Upper lobe of left lung (tissue), 6 donors: ENCODE data around the gene DISC1. TPM values are rescaled to one million over a fixed set of nuclear protein-coding genes. Genes with fewer than 3 reads are reported as not detected.
A peak's percentile ranks its signal among the peaks of the same experiment; 100 is the strongest.
"Not testable (repeated sequence)": the region's sequence is repeated elsewhere in the genome, so short reads cannot be mapped to it uniquely, and the experiment has no call there.

Experiments used
- ATAC-seq, 2 donors: fragments of 200-7000 bp; cut with Tn5 transposase; one replicate each; pipeline ENCODE4 v1.9.1; 2022; ENCODE audit warnings: mild to moderate bottlenecking in 2 of 2, moderate library complexity in 2 of 2; ENCODE audit not compliant: low FRiP score in 2 of 2
- DNase-seq, 2 donors: peaks; one replicate each; pipeline ENCODE4 v3.0.0-alpha.2; 2019 to 2020
- H3K27ac ChIP-seq, 4 donors: fragments of 200-600 bp; sonication (generic); one replicate each; pipeline ENCODE4 v1.5.1; 2016 to 2019
- H3K27me3 ChIP-seq, 4 donors: fragments of 200-600 bp; sonication (generic); one replicate each; pipeline ENCODE4 v1.5.1; 2017 to 2019
- H3K36me3 ChIP-seq, 4 donors: fragments of 200-600 bp; sonication (generic); one replicate each; pipeline ENCODE4 v1.5.1; 2016 to 2019
- H3K4me1 ChIP-seq, 4 donors: fragments of 200-600 bp; sonication (generic); one replicate each; pipeline ENCODE4 v1.5.1; 2018 to 2019
- H3K4me3 ChIP-seq, 4 donors: fragments of 200-600 bp; sonication (generic); one replicate each; pipeline ENCODE4 v1.5.1; 2017 to 2019; ENCODE audit warnings: mild to moderate bottlenecking in 2 of 4, moderate library complexity in 1 of 4
- H3K9me3 ChIP-seq, 4 donors: fragments of 200-600 bp; sonication (generic); one replicate each; pipeline ENCODE4 v1.5.1; 2018 to 2019
- CTCF ChIP-seq, 6 experiments: fragments of 450-650 bp in 4 of 6; fragments of 200-600 bp in 2 of 6; sonication (generic) in 2 of 6; IDR thresholded peaks; one replicate each; pipeline ENCODE4 v1.5.1; 2016 to 2019; ENCODE audit warnings: antibody characterized with exemption in 6 of 6
- EP300 ChIP-seq, 4 donors: sonication (generic); formaldehyde crosslinking; IDR thresholded peaks; one replicate each; pipeline ENCODE4 v1.5.1; 2017; ENCODE audit warnings: antibody characterized with exemption in 4 of 4, control low read depth in 2 of 4
- POLR2A ChIP-seq, 4 donors: fragments of 450-650 bp; IDR thresholded peaks; one replicate each; pipeline ENCODE4 v1.5.1; 2016 to 2017; ENCODE audit warnings: antibody characterized with exemption in 4 of 4, mild to moderate bottlenecking in 2 of 4
- POLR2AphosphoS5 ChIP-seq, 2 donors: sonication (generic); formaldehyde crosslinking; IDR thresholded peaks; one replicate each; pipeline ENCODE4 v1.5.1; 2017; ENCODE audit warnings: antibody characterized with exemption in 2 of 2
- WGBS, 2 donors: methylation state at CpG; one replicate each; pipeline ENCODE4 v1.1.5; 2017 to 2018; 5-methylcytosine and 5-hydroxymethylcytosine counted together
- total RNA-seq, 6 donors: library from RNA; depleted of rRNA in 4 of 6; stranded (reverse); fragments of >200 nt in 4 of 6; gene quantifications; one replicate each; pipeline versions ENCODE4 v1.1.0 to v1.2.1, GENCODE V29; 2016 to 2021
- donor health status: DM: no; HTN: no; CAD: no; lungs with moderate emphysema.
- donor health status: DM: no; HTN: yes; CAD: no; lungs with severe emphysema.

DISC1 gene
- total RNA-seq, 6 donors from 2014 or later: 6.1 to 16.8 (median 10.5) TPM

GRCh38 chr1:231727171-231727570 lies 100.6 kb downstream of the DISC1 start:
- H3K27ac ChIP-seq: no peak overlapping the region
- 91 to 100% methylated on average over 2 of the region's 2 CpGs for WGBS, 2 donors
- TF ChIP-seq POLR2A (IDR thresholded peaks at IDR 0.05): no peak
- no peaks in the 10 kb centered on the region for H3K36me3 ChIP-seq
- DNase-seq (no peak), ATAC-seq (no peak)
- H3K4me1 ChIP-seq: peaks cover 0 to 9% (median 0%) of the 10 kb centered on the region in 4 donors
- no peak overlapping the region for H3K4me3 ChIP-seq
- no peaks in the 10 kb centered on the region for H3K27me3 ChIP-seq
- no peaks in the 10 kb centered on the region for H3K9me3 ChIP-seq

GRCh38 chr1:231728987-231729386 lies 102.4 kb downstream of the DISC1 start:
- not testable (repeated sequence) for H3K36me3 ChIP-seq, H3K4me3 ChIP-seq, ATAC-seq, H3K27me3 ChIP-seq, H3K9me3 ChIP-seq, H3K27ac ChIP-seq, DNase-seq, H3K4me1 ChIP-seq
- WGBS, 2 donors: 93 to 94% methylated on average over 4 of the region's 4 CpGs

- Histone ChIP-seq H3K36me3 (no peaks in the 10 kb centered on the region), H3K27ac (no peak overlapping the region), H3K4me3 (no peak overlapping the region), H3K27me3 (no peaks in the 10 kb centered on the region), H3K9me3 (no peaks in the 10 kb centered on the region), H3K4me1 (peaks cover 0 to 9% (median 0%) of the 10 kb centered on the region in 4 donors)
- no peak for TF ChIP-seq POLR2A (IDR thresholded peaks at IDR 0.05)
- no peak for TF ChIP-seq CTCF (IDR thresholded peaks at IDR 0.05)
- no peak for TF ChIP-seq POLR2AphosphoS5 (IDR thresholded peaks at IDR 0.05)
- TF ChIP-seq EP300 (IDR thresholded peaks at IDR 0.05): no peak
- WGBS, 2 donors: 3 to 42% methylated on average over 1 of the region's 1 CpG
- no peak for ATAC-seq
- DNase-seq: no peak
Measured at GRCh38 chr1:231729544-231729943, 103.0 kb downstream of the DISC1 start.

GRCh38 chr1:231731268-231731667 lies 104.7 kb downstream of the DISC1 start:
- TF ChIP-seq CTCF (IDR thresholded peaks at IDR 0.05): no peak
- no peak for TF ChIP-seq EP300 (IDR thresholded peaks at IDR 0.05)
- Histone ChIP-seq H3K27me3 (no peaks in the 10 kb centered on the region), H3K36me3 (no peaks in the 10 kb centered on the region), H3K27ac (no peak overlapping the region), H3K4me1 (no peaks in the 10 kb centered on the region), H3K4me3 (no peak overlapping the region), H3K9me3 (no peaks in the 10 kb centered on the region)
- no peak for ATAC-seq
- no peak for DNase-seq

- H3K27me3 ChIP-seq: no peaks in the 10 kb centered on the region
Measured at GRCh38 chr1:231733063-231733462, 106.5 kb downstream of the DISC1 start.

More at GRCh38 chr1:231733063-231733462, 106.5 kb downstream of the DISC1 start:
- no peak for DNase-seq
- peak in 1 of 2 donors; percentile 22 for ATAC-seq
- Histone ChIP-seq H3K9me3 (no peaks in the 10 kb centered on the region), H3K4me1 (no peaks in the 10 kb centered on the region), H3K27ac (no peak overlapping the region), H3K4me3 (no peak overlapping the region), H3K36me3 (no peaks in the 10 kb centered on the region)
- no peak for TF ChIP-seq CTCF (IDR thresholded peaks at IDR 0.05)
- TF ChIP-seq EP300 (IDR thresholded peaks at IDR 0.05): no peak
- TF ChIP-seq POLR2A (IDR thresholded peaks at IDR 0.05): no peak
- no peak for TF ChIP-seq POLR2AphosphoS5 (IDR thresholded peaks at IDR 0.05)
